HEK293T (cell line): ENCODE results near the gene CLCN7.

Experiments
- CTCF ChIA-PET: fragments of 350-600 bp; formaldehyde crosslinking; extraction: SDS; loops from one replicate; lab custom pipeline; 2021; ENCODE audit warnings: antibody characterized with exemption, inconsistent platforms; lab: Yijun Ruan, JAX
- POLR2A ChIA-PET: fragments of 350-600 bp; formaldehyde crosslinking; extraction: SDS; loops from one replicate; lab custom pipeline; 2020; ENCODE audit warnings: antibody characterized with exemption, inconsistent platforms; lab: Yijun Ruan, JAX
- DNase-seq: peaks from one replicate; pipeline ENCODE4 v3.0.0; 2012; ENCODE audit warnings: mixed read lengths; ENCODE audit errors: extremely low spot score
- ARNT ChIP-seq: fragments of 450-650 bp; IDR thresholded peaks from 2 replicates; pipeline ENCODE4 v1.6.1; 2017; ENCODE audit warnings: mild to moderate bottlenecking
- BHLHE40 ChIP-seq: fragments of 450-650 bp; IDR thresholded peaks from 2 replicates; pipeline ENCODE4 v1.6.1; 2016; ENCODE audit warnings: mild to moderate bottlenecking, moderate library complexity, borderline replicate concordance
- CTBP1 ChIP-seq: fragments of 450-650 bp; IDR thresholded peaks from 2 replicates; pipeline ENCODE4 v1.6.1; 2016; ENCODE audit warnings: borderline replicate concordance
- ELF4 ChIP-seq: fragments of 450-650 bp; IDR thresholded peaks from 2 replicates; pipeline ENCODE4 v1.6.1; 2017; ENCODE audit warnings: antibody characterized with exemption
- FOXA1 ChIP-seq: fragments of 450-650 bp; IDR thresholded peaks from 2 replicates; pipeline ENCODE4 v1.6.1; 2016; ENCODE audit warnings: mild to moderate bottlenecking
- FOXK2 ChIP-seq: fragments of 450-650 bp; IDR thresholded peaks from 2 replicates; pipeline ENCODE4 v1.6.1; 2016; ENCODE audit warnings: mild to moderate bottlenecking
- FOXM1 ChIP-seq: fragments of 450-650 bp; IDR thresholded peaks from 2 replicates; pipeline ENCODE4 v1.6.1; 2017; ENCODE audit warnings: mild to moderate bottlenecking, borderline replicate concordance
- HDGF ChIP-seq: fragments of 450-650 bp; IDR thresholded peaks from 2 replicates; pipeline ENCODE4 v1.6.1; 2017; ENCODE audit warnings: antibody characterized with exemption, borderline replicate concordance
- L3MBTL2 ChIP-seq: fragments of 450-650 bp; conservative IDR thresholded peaks from 2 replicates; pipeline ENCODE4 v1.6.1; 2016; ENCODE audit warnings: mild to moderate bottlenecking
- LEF1 ChIP-seq: fragments of 450-650 bp; IDR thresholded peaks from 2 replicates; pipeline ENCODE4 v1.6.1; 2017; ENCODE audit warnings: mild to moderate bottlenecking, borderline replicate concordance
- NFRKB ChIP-seq: fragments of 450-650 bp; IDR thresholded peaks from 2 replicates; pipeline ENCODE4 v1.6.1; 2016; ENCODE audit warnings: mild to moderate bottlenecking, moderate library complexity
- SP1 ChIP-seq: fragments of 450-650 bp; IDR thresholded peaks from 2 replicates; pipeline ENCODE4 v1.6.1; 2017
- SUZ12 ChIP-seq: fragments of 450-650 bp; IDR thresholded peaks from 2 replicates; pipeline ENCODE4 v1.6.1; 2016; ENCODE audit warnings: mild to moderate bottlenecking
- TARDBP ChIP-seq: fragments of 450-650 bp; IDR thresholded peaks from 2 replicates; pipeline ENCODE4 v1.6.1; 2016
- ZNF384 ChIP-seq: fragments of 450-650 bp; IDR thresholded peaks from 2 replicates; pipeline ENCODE4 v1.6.1; 2016
- TF ChIP-seq, protein P1 (sequence below): fragments of 450-650 bp; IDR thresholded peaks from 2 replicates; pipeline ENCODE4 v1.6.1; 2016

The CLCN7 gene

DNA sequence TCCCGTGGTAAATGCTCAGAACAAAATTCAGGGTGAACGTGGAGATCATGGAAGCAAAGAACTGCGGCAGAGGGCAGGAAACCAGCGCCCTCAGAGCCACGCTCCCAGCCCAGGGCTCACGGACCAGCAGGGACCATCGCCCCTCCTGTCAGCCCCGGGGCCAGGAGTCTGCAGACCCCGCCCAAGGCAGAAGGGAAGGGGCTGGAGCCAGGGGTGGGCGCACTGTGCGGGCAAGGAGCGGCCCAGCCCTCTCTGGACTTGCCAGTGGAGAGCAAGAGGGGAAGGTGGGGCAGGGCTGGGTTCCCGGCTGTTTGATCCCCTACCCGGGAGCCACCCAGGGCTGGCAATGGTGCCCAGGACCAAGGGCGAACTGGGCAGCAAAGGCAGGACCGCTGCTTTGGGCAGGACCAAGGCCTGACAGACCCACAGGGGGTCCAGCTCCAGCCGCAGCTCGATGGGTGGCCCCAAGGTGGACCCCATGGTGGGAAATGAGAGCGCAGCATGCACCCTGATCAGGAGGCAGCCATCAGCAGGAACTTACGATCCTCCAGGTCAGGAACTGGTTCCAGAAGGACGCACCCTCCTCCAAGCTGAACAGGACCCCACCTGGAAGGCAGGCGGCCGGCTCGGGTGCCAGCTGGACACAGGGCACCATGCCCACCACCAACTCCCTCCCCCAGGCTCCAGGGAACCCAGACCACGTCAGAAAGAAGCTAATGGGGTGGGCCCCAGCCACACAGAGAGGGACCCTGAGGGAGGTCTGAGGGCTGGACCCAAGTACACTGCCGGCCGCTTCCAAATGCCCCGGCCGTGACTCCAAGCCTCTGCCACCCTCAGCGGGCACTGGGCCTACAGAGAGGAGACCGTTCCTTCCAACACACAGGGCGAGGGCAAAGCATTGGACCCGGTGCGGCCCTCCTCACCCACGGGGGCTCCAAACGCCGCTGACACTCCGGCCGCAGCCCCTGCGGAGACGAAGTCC is 19.3 kb downstream of the CLCN7 start:
- DNase-seq, result no peak
- CTCF ChIA-PET, result no interaction called here
- TF ChIP-seq FOXK2 (no peak), FOXM1 (no peak), ARNT (no peak), TARDBP (no peak), ELF4 (no peak), ZNF384 (no peak), HDGF (no peak), SP1 (no peak), FOXA1 (no peak)
- POLR2A ChIA-PET, result no interaction called here

DNA sequence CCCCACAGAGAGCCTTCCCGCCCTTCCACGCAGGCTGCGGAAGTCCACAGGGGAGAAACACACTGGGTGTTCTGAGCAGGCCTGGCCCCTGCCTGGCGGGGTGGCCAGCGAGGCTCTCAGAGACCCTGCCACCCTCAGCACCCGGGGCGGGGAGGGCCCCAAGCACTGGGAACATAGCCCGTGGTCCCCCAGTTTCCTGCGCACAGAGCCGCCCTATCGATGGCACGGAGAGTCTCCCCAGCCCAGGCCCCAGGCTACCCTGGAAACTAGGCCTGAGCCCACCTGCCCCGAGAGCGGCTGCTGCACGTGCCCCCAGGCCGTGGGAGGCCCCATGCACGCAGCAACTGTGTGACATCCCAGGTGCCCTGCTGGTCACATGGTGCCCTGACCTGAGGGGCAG is 20.3 kb downstream of the CLCN7 start:
- POLR2A ChIA-PET, result no interaction called here
- no peak for DNase-seq
- TF ChIP-seq ELF4, result no peak
- TF ChIP-seq ARNT, result no peak
- TF ChIP-seq FOXK2, result no peak
- no peak for TF ChIP-seq BHLHE40
- no peak for TF ChIP-seq CTBP1
- TF ChIP-seq FOXM1, result no peak
- no peak for TF ChIP-seq FOXA1
- CTCF ChIA-PET, result no interaction called here

DNA sequence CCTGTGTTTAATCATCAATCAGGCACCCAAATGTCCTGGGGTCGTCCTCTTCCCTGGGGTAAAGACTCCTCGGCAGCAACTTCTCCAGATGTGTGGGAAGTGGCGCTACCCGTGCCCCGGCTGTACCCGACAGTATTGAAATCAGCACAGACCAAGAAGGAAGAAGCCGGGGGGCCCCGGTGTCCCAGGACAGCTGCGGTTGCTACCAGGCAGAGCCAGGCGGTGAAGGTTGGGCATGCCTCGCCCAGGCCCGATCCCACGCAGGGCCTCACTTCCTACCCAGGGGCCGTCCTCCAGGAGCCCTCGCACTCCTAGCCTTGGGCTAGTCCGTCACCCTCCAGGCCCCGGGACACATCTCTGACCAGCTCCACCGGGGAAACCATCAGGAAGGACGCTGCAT is 21.5 kb downstream of the CLCN7 start:
- ChIA-PET CTCF (no interaction called here), POLR2A (no interaction called here)
- no peak for TF ChIP-seq FOXA1
- TF ChIP-seq BHLHE40, result no peak
- TF ChIP-seq, protein P1, sequence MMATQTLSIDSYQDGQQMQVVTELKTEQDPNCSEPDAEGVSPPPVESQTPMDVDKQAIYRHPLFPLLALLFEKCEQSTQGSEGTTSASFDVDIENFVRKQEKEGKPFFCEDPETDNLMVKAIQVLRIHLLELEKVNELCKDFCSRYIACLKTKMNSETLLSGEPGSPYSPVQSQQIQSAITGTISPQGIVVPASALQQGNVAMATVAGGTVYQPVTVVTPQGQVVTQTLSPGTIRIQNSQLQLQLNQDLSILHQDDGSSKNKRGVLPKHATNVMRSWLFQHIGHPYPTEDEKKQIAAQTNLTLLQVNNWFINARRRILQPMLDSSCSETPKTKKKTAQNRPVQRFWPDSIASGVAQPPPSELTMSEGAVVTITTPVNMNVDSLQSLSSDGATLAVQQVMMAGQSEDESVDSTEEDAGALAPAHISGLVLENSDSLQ, result no peak
- TF ChIP-seq FOXM1, result no peak

DNA sequence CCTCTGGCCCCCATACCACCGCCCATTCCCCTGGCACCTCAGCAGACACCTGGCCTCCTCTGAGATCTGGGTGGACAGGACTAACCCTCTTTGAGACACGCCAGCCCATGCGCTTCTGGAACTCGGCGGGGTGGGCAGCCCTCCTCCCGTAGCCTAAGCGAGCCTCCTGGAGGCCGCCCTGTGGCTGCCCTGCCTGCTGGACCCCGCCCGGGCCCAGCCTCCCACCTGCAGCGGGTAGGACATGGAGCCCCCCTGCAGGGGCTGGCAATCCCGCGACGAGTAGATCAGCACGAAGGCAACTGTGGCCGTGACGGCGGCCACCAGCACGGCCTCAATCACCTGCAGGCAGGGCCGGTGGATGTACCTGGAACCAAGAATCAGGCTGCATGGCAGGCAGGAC is 22.3 kb downstream of the CLCN7 start:
- TF ChIP-seq FOXA1 (no peak), ARNT (no peak), FOXK2 (no peak), CTBP1 (no peak), ZNF384 (no peak), SP1 (no peak)
- ChIA-PET CTCF (no interaction called here), POLR2A (no interaction called here)
- no peak for DNase-seq

More for the DNA sequence above, 21.5 kb downstream of the CLCN7 start:
- no peak for DNase-seq

DNA sequence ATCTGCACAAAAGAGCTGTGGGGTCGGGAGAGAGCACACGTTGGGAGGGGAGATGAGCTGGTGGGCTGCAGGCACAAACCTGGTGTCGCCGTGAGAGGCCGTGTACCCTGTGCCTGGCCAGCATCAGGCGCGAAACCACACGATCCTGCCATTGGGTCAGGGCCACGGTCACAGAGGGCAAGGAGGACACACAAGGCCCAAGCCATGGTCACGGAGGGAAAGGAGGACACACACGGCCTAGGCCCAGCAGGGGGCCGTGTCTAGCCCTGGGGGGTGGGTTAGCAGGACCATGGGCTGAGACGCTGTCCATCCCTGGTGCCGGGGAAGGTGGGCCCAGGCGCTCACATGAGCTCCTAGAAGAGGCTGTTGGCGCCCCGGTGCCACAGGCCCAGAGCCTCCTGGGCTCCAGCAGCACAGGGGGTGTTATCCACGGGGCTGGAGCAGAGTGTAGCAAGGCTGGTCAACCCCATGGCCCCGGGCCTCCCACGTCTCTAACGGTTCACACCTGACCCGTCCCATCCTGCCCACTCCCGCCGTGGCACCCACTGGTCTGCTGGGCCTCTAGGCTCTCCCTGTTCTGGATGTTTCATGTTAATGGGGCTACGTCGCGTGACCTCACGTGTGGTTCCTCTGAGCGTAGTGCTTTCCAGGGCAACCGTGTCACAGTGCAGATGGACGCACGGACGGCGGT is 23.0 kb downstream of the CLCN7 start:
- DNase-seq, result no peak
- CTCF ChIA-PET, result no interaction called here
- no peak for TF ChIP-seq CTBP1
- TF ChIP-seq FOXA1, result no peak
- POLR2A ChIA-PET, result no interaction called here

DNA sequence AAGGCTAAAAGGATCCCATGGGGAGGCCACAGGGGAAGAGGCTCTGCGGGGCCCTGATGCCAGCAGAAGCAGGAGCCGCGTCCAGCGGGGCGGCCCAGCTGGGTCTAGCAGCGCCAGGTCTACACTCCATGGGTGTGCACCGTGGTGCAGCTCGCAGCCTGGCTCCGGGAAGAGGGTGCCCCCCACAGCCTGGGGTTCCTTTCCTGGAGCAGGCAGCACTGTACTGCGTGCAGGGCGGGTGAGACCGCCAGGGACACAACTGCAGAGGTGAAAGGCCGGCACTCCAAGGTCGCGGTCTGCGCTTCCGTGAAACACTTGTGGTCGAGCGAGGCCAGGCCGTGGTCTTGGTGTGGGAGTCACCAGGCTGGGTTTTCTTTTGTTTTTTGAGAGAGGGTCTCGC is 24.0 kb downstream of the CLCN7 start:
- ChIA-PET CTCF (no interaction called here), POLR2A (interaction anchor here (0.8 kb wide), 1 partner anchor 27 kb away, joined by 3 read pairs; no protein-coding TSS in a partner anchor)
- no peak for DNase-seq
- no peak for TF ChIP-seq ZNF384
- no peak for TF ChIP-seq ELF4
- TF ChIP-seq SUZ12, result no peak
- no peak for TF ChIP-seq FOXM1
- no peak for TF ChIP-seq TARDBP
- TF ChIP-seq L3MBTL2, result no peak
- TF ChIP-seq FOXK2, result no peak

DNA sequence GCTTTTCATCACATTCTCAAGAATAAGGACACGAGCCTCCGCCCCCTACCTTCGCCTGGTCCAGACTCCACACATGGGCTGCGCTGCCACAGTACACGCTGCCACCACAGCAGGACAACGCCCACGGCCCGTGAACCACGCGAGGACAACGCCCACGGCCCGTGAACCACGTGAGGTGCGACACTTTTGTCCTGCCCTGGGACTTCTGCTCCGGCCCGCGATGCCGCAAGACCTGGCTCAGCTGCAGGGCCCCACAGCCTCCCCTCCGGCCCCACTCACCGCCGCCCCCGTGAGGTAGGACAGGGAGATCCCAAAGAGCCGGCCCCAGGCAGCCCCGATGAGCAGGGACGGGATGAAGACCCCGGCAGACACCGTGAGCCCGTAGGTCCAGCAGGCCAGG is 24.6 kb downstream of the CLCN7 start:
- peak; percentile 37 for DNase-seq
- TF ChIP-seq FOXK2 (no peak), NFRKB (no peak), SP1 (no peak), SUZ12 (no peak), FOXA1 (no peak), ARNT (no peak), BHLHE40 (no peak), LEF1 (no peak), HDGF (no peak), CTBP1 (no peak), ZNF384 (no peak), L3MBTL2 (no peak), FOXM1 (no peak), TARDBP (no peak), ELF4 (no peak)
- TF ChIP-seq, protein P1, result no peak
- ChIA-PET POLR2A (no interaction called here), CTCF (no interaction called here)
